Aorta (tissue), 5 donors: ENCODE results near the gene ATG16L2. TPM values are rescaled to one million over a fixed set of nuclear protein-coding genes. Genes with fewer than 3 reads are reported as not detected.

Experiments
- ATAC-seq: fragments of 200-7000 bp; cut with Tn5 transposase; one replicate; pipeline ENCODE4 v1.9.1; 2022; ENCODE audit warnings: moderate library complexity; ENCODE audit not compliant: low FRiP score
- DNase-seq, 2 donors: peaks; one replicate each; pipeline ENCODE4 v3.0.0-alpha.2; 2020
- H3K27ac ChIP-seq, 2 donors: one replicate each; pipeline ENCODE4 v1.5.1; 2013; ENCODE audit warnings: low read length in 2 of 2, mild to moderate bottlenecking in 2 of 2, moderate library complexity in 2 of 2, control low read depth in 1 of 2, inconsistent platforms in 1 of 2, low read depth in 1 of 2
- H3K27me3 ChIP-seq, 2 donors: one replicate each; pipeline ENCODE4 v1.6.1; 2013; ENCODE audit warnings: control low read depth in 1 of 2, low read length in 1 of 2, mild to moderate bottlenecking in 1 of 2, moderate library complexity in 1 of 2; ENCODE audit not compliant: insufficient read depth in 2 of 2, control insufficient read depth in 1 of 2
- H3K36me3 ChIP-seq, 2 donors: one replicate each; pipeline ENCODE4 v1.6.1; 2013; ENCODE audit warnings: control low read depth in 1 of 2, low read length in 1 of 2, mild to moderate bottlenecking in 1 of 2; ENCODE audit not compliant: insufficient read depth in 2 of 2, control insufficient read depth in 1 of 2
- H3K4me1 ChIP-seq, 2 donors: one replicate each; pipeline ENCODE4 v1.6.1; 2013; ENCODE audit warnings: low read length in 2 of 2, control low read depth in 1 of 2, mild to moderate bottlenecking in 1 of 2, moderate library complexity in 1 of 2; ENCODE audit not compliant: insufficient read depth in 2 of 2, control insufficient read depth in 1 of 2
- H3K4me3 ChIP-seq, 2 donors: one replicate each; pipeline ENCODE4 v1.5.1; 2013; ENCODE audit warnings: low read length in 2 of 2, control low read depth in 1 of 2, mild to moderate bottlenecking in 1 of 2
- H3K9me3 ChIP-seq: one replicate; pipeline ENCODE4 v1.6.1; 2013; ENCODE audit warnings: mild to moderate bottlenecking, low read length; ENCODE audit not compliant: control insufficient read depth
- WGBS, 2 donors: extraction: QIAGEN DNeasy Blood & Tissue Kit; methylation state at CpG; one replicate each; pipeline ENCODE4 v1.1.7; 2013; 5-methylcytosine and 5-hydroxymethylcytosine counted together
- intact Hi-C, 2 donors: fragments of 100-400 bp; cut with DNase I; formaldehyde crosslinking; loops; one replicate each; pipeline versions ENCODE4 v1.14.2 to v1.15.0; 2022
- polyA plus RNA-seq, 2 donors: library from polyadenylated mRNA; stranded (reverse); fragments of 200-250 nt; gene quantifications; one replicate each; pipeline ENCODE4 v1.2.3, GENCODE V29; 2013
- total RNA-seq, 2 donors: library from RNA; stranded (reverse); fragmentation: NEBNext Ultra II Directional; extraction: Animal tissue kit (Norgen Biotek cat#: 25700); gene quantifications; one replicate each; pipeline ENCODE4 v1.2.1, GENCODE V29; 2021
- donor health status: healthy with polysubstance abuse.
- donor health status: Bipolar disorder and iron deficiency.
- donor health status: DM: no; HTN: no; CAD: no.
- donor health status: DM: no; HTN: no; CAD: no.
- donor health status: DM: yes; HTN: yes; CAD: no.

ATG16L2 gene
- total and polyA plus RNA-seq, 4 donors, result 4.9 to 74.8 (median 39.4) TPM

- WGBS, 2 donors, result 93 to 94% methylated on average over 7 of the region's 7 CpGs
- no peaks in the 10 kb centered on the region for H3K4me1 ChIP-seq
- ATAC-seq, result no peak
- no peaks in the 10 kb centered on the region for H3K9me3 ChIP-seq
- no peak overlapping the region for H3K4me3 ChIP-seq
- no peak overlapping the region for H3K27ac ChIP-seq
- no peaks in the 10 kb centered on the region for H3K36me3 ChIP-seq
- no peaks in the 10 kb centered on the region for H3K27me3 ChIP-seq
- intact Hi-C loops, result no loop called here
- no peak for DNase-seq
Measured at GRCh38 chr11:72778535-72779494, 35.4 kb upstream of the ATG16L2 start.

- ATAC-seq (no peak), DNase-seq (no peak)
- Histone ChIP-seq H3K9me3 (no peaks in the 10 kb centered on the region), H3K27ac (no peak overlapping the region), H3K36me3 (no peaks in the 10 kb centered on the region), H3K4me1 (no peaks in the 10 kb centered on the region), H3K27me3 (no peaks in the 10 kb centered on the region), H3K4me3 (no peak overlapping the region)
- 90 to 93% methylated on average over 4 of the region's 4 CpGs for WGBS, 2 donors
- intact Hi-C loops, result loop anchor here (5.0 kb wide), 2 partner anchors 38 to 52 kb away; no protein-coding TSS in a partner anchor
Measured at GRCh38 chr11:72779495-72780128, 34.6 kb upstream of the ATG16L2 start.

- WGBS, 2 donors, result 80 to 88% methylated on average over 10 of the region's 10 CpGs
- intact Hi-C loops, result loop anchor here (5.0 kb wide), 2 partner anchors 37 to 53 kb away; no protein-coding TSS in a partner anchor
- H3K4me1 ChIP-seq, result no peaks in the 10 kb centered on the region
- no peak overlapping the region for H3K27ac ChIP-seq
- H3K9me3 ChIP-seq, result no peaks in the 10 kb centered on the region
- DNase-seq, result no peak
- no peak for ATAC-seq
- no peak overlapping the region for H3K4me3 ChIP-seq
- H3K27me3 ChIP-seq, result no peaks in the 10 kb centered on the region
- H3K36me3 ChIP-seq, result no peaks in the 10 kb centered on the region
Measured at GRCh38 chr11:72780296-72781062, 33.7 kb upstream of the ATG16L2 start.

- H3K4me3 ChIP-seq, result peak overlapping the region; percentile 70 to 87
Measured at GRCh38 chr11:72781063-72781312, 33.2 kb upstream of the ATG16L2 start.

GRCh38 chr11:72781313-72782080, 32.7 kb upstream of the ATG16L2 start:
- DNase-seq, result peak in 1 of 2 donors; percentile 85
- Histone ChIP-seq H3K27me3 (no peaks in the 10 kb centered on the region), H3K27ac (no peak overlapping the region), H3K4me1 (no peaks in the 10 kb centered on the region), H3K9me3 (no peaks in the 10 kb centered on the region), H3K4me3 (peak overlapping the region; percentile 70 to 87), H3K36me3 (no peaks in the 10 kb centered on the region)
- intact Hi-C loops, result loop anchor here (5.0 kb wide), 2 partner anchors 36 to 54 kb away; no protein-coding TSS in a partner anchor
- ATAC-seq, result no peak
- 1% methylated on average over 37 to 89 of the region's 89 CpGs for WGBS, 2 donors

More at GRCh38 chr11:72781063-72781312, 33.2 kb upstream of the ATG16L2 start:
- Histone ChIP-seq H3K9me3 (no peaks in the 10 kb centered on the region), H3K27ac (no peak overlapping the region), H3K4me1 (no peaks in the 10 kb centered on the region), H3K36me3 (no peaks in the 10 kb centered on the region), H3K27me3 (no peaks in the 10 kb centered on the region)
- 17 to 21% methylated on average over 17 of the region's 17 CpGs for WGBS, 2 donors
- intact Hi-C loops, result loop anchor here (5.0 kb wide), 2 partner anchors 36 to 54 kb away; no protein-coding TSS in a partner anchor
- ATAC-seq (no peak), DNase-seq (no peak)

- Histone ChIP-seq H3K4me3 (peak overlapping the region; percentile 70 to 87), H3K27ac (no peak overlapping the region), H3K27me3 (no peaks in the 10 kb centered on the region), H3K36me3 (no peaks in the 10 kb centered on the region), H3K4me1 (no peaks in the 10 kb centered on the region), H3K9me3 (no peaks in the 10 kb centered on the region)
- ATAC-seq, result no peak
- no peak for DNase-seq
- WGBS, 2 donors, result 61 to 65% methylated on average over 14 of the region's 14 CpGs
- intact Hi-C loops, result loop anchor here (5.0 kb wide), 2 partner anchors 35 to 55 kb away; no protein-coding TSS in a partner anchor
Measured at GRCh38 chr11:72782081-72782920, 31.9 kb upstream of the ATG16L2 start.

GRCh38 chr11:72783144-72783905, 30.9 kb upstream of the ATG16L2 start:
- WGBS, 2 donors, result 86 to 93% methylated on average over 2 of the region's 2 CpGs
- Histone ChIP-seq H3K9me3 (no peaks in the 10 kb centered on the region), H3K4me1 (no peaks in the 10 kb centered on the region), H3K4me3 (no peak overlapping the region), H3K27ac (no peak overlapping the region), H3K36me3 (no peaks in the 10 kb centered on the region), H3K27me3 (no peaks in the 10 kb centered on the region)
- intact Hi-C loops, result loop anchor here (5.0 kb wide), 2 partner anchors 34 to 56 kb away; no protein-coding TSS in a partner anchor
- no peak for DNase-seq
- no peak for ATAC-seq
